A673 (cell line): Measurements from ENCODE around the gene SFXN5.

ENCODE experiments used
- CTCF ChIP-seq: fragments of 300-800, 200-600 bp; sonication (generic); conservative IDR thresholded peaks from 2 replicates; pipeline ENCODE4 v1.5.1; 2017; ENCODE audit warnings: low read depth, mild to moderate bottlenecking, antibody characterized with exemption, low read length, moderate library complexity, mixed read lengths
- EZH2 ChIP-seq: fragments of 200-600 bp; sonication (generic); IDR thresholded peaks from 2 replicates; pipeline ENCODE4 v1.6.1; 2017; ENCODE audit warnings: borderline replicate concordance, low read depth, mild to moderate bottlenecking, mixed read lengths, antibody characterized with exemption, low read length; ENCODE audit not compliant: poor library complexity, severe bottlenecking

DNA sequence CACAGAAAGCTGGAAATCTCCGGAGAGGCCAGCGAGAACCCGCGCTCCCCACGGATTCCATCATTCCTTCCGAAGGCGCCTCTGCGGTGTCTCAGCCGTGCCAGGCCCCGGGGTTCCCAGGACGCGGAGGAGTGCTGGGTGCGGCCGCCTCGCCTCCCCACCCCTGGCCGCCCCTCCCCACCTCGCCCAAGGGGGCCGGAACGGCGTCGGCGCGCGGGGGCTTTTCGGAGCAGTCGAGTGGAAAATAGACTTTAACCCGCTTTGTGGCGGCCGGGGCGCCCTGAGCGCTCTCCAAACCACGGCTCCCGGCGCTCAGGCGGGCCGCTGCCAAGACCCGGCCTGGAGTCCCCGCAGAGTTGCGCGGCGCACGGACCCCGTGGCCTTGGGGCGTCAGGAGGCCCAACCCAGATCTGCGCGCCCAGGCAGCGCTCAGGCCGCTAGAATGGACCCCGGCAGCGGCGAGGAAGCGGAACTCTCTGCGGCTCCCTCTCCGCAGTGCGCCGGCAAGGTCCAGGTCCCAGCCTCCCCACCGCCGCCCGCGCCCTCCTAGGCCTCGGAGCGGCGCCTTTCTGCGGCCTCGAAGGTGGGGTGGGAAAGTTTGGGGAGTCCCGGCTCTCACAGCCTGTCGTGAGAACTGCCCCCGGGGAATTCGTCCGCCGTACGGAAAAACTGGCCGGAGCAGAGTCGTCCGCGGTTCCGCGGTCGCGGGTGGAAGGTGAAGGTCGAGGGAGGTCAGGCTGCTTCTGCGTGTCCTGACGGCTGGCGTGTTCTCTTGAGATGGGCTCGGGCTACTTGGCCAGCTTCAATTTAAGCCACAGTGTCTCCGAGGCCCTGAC, 155.4 kb downstream of the SFXN5 start:
- TF ChIP-seq EZH2 (peak; percentile 47), CTCF (no peak)
